ENCODE measurements around the gene CAND2.

DNA sequence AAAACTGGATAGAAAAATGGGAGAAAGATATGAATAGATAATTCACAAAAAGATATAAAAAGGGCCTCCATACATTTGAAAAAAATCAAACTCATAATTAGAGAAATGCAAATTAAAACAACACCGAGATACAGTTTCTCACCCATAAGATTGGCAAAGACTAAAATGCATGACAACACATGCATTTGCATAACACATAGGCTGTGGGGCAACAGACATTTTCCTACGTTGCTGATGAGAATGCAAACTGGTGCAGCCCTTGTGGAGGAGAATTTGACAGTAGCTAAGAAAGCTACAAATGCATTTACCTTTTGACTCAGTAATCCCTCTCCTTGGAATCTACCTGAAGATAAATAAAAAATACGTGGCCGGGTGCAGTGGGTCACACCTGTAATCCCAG is 11.4 kb upstream of the CAND2 start:
- TF ChIP-seq TAF1 (IDR thresholded peaks at IDR 0.05; ENCODE audit: borderline replicate concordance, low read depth, low read length) (no peak), POLR2A (IDR thresholded peaks at IDR 0.05; ENCODE audit: low read depth, low read length) (no peak)

Data from GM12892 (cell line).